MM.1S (cell line): ENCODE data around the gene FMNL1.
A peak's percentile ranks its signal among the peaks of the same experiment; 100 is the strongest.

Source experiments
- DNase-seq: peaks from one replicate; pipeline ENCODE4 v3.0.0-alpha.2; 2015
- H2AFZ ChIP-seq: fragments of 300-600 bp; sonication (generic); 2 replicates; pipeline ENCODE4 v1.6.0; 2016; ENCODE audit warnings: antibody characterized with exemption, low read length
- H3F3A ChIP-seq: fragments of 300-600 bp; sonication (generic); 2 replicates; pipeline ENCODE4 v1.6.1; 2016; ENCODE audit warnings: mild to moderate bottlenecking, antibody characterized with exemption, low read length, moderate library complexity, mixed read lengths; ENCODE audit not compliant: insufficient read depth
- H3K27ac ChIP-seq: fragments of 300-600 bp; sonication (generic); 2 replicates; pipeline ENCODE4 v1.5.1; 2016; ENCODE audit warnings: mild to moderate bottlenecking, low read length
- H3K27me3 ChIP-seq: fragments of 300-600 bp; sonication (generic); replicated peaks from 2 replicates; pipeline ENCODE4 v1.6.0; 2016; ENCODE audit warnings: low read length; ENCODE audit not compliant: insufficient read depth
- H3K36me3 ChIP-seq: fragments of 300-600 bp; sonication (generic); replicated peaks from 2 replicates; pipeline ENCODE4 v1.6.1; 2016; ENCODE audit warnings: mild to moderate bottlenecking, low read length, mixed read lengths; ENCODE audit not compliant: insufficient read depth
- H3K4me1 ChIP-seq: fragments of 300-600 bp; sonication (generic); 2 replicates; pipeline ENCODE4 v1.6.1; 2016; ENCODE audit warnings: low read length, mixed read lengths
- H3K4me2 ChIP-seq: fragments of 300-600 bp; sonication (generic); 2 replicates; pipeline ENCODE4 v1.6.0; 2016; ENCODE audit warnings: low read depth, low read length
- H3K4me3 ChIP-seq: fragments of 300-600 bp; sonication (generic); 2 replicates; pipeline ENCODE4 v1.5.1; 2016; ENCODE audit warnings: low read length, mixed read lengths
- H3K79me2 ChIP-seq: fragments of 300-600 bp; sonication (generic); 2 replicates; pipeline ENCODE4 v1.6.1; 2016; ENCODE audit warnings: mixed run types, low read length, mixed read lengths
- H3K9ac ChIP-seq: fragments of 300-600 bp; sonication (generic); 2 replicates; pipeline ENCODE4 v1.6.1; 2016; ENCODE audit warnings: low read length, mixed read lengths
- H3K9me2 ChIP-seq: fragments of 300-600 bp; sonication (generic); replicated peaks from 2 replicates; pipeline ENCODE4 v1.6.1; 2016; ENCODE audit warnings: mild to moderate bottlenecking, low read length, mixed read lengths; ENCODE audit not compliant: insufficient read depth
- H3K9me3 ChIP-seq: fragments of 300-600 bp; sonication (generic); replicated peaks from 2 replicates; pipeline ENCODE4 v1.6.1; 2016; ENCODE audit warnings: mild to moderate bottlenecking, low read length, mixed read lengths; ENCODE audit not compliant: insufficient read depth
- H4K20me1 ChIP-seq: fragments of 300-600 bp; sonication (generic); 2 replicates; pipeline ENCODE4 v1.6.1; 2016; ENCODE audit warnings: mild to moderate bottlenecking, low read length, moderate library complexity, mixed read lengths; ENCODE audit not compliant: insufficient read depth
- EZH2 ChIP-seq: fragments of 300-600 bp; sonication (generic); optimal IDR thresholded peaks from 2 replicates; pipeline ENCODE3; 2017; ENCODE audit warnings: low read depth, mild to moderate bottlenecking, antibody characterized with exemption, low read length, mixed read lengths
- EZH2phosphoT487 ChIP-seq: fragments of 300-600 bp; sonication (generic); IDR thresholded peaks from 2 replicates; pipeline ENCODE4 v1.6.1; 2018; ENCODE audit warnings: antibody characterized with exemption, low read length
- TF ChIP-seq, protein P1 (sequence below): fragments of 300-600 bp; sonication (generic); IDR thresholded peaks from 2 replicates; pipeline ENCODE4 v1.5.1; 2016; ENCODE audit warnings: antibody characterized with exemption, low read length, mixed read lengths

FMNL1 gene

DNA sequence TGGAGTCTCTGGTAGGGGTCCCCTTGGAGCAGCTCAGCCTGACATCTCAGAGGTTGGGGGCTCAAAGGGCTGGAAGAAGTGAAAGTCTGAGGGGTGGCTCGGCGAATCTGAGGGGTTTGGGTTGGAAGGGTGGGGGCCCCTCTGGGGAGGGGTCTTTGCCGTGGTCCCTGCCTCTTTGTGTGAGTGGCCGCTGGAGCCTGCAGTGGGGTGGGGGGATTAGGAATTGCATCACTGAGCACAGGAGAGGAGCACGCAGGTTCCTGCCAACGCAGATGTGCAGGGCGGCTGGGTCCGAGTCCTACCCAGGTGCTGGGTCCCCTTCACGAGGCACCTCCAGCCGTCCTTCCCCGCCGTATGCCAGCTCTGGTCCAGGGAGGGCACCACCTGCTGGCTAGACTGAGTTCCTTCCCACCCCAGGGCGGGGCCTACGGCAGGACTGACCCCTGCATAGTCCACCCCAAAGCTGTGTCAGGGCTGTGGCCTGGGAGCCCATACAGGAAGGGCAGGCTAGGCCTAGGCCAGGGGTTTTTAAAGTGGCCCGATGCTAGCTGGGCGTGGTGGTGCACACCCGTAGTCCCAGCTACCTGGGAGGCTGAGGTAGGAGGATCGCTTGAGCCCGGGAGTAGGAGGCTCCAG lies 9.9 kb downstream of the FMNL1 start:
- peaks cover 38% of the 10 kb centered on the region for H3F3A ChIP-seq
- no peak overlapping the region for H3K9ac ChIP-seq
- no peak overlapping the region for H3K4me3 ChIP-seq
- peaks cover 9% of the 10 kb centered on the region; the same call in 1 of the 2 replicates for H3K36me3 ChIP-seq
- TF ChIP-seq, protein P1, sequence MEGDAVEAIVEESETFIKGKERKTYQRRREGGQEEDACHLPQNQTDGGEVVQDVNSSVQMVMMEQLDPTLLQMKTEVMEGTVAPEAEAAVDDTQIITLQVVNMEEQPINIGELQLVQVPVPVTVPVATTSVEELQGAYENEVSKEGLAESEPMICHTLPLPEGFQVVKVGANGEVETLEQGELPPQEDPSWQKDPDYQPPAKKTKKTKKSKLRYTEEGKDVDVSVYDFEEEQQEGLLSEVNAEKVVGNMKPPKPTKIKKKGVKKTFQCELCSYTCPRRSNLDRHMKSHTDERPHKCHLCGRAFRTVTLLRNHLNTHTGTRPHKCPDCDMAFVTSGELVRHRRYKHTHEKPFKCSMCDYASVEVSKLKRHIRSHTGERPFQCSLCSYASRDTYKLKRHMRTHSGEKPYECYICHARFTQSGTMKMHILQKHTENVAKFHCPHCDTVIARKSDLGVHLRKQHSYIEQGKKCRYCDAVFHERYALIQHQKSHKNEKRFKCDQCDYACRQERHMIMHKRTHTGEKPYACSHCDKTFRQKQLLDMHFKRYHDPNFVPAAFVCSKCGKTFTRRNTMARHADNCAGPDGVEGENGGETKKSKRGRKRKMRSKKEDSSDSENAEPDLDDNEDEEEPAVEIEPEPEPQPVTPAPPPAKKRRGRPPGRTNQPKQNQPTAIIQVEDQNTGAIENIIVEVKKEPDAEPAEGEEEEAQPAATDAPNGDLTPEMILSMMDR, result peak; percentile 44
- no peak for TF ChIP-seq EZH2
- no peak for DNase-seq
- no peak overlapping the region for H2AFZ ChIP-seq
- H3K9me3 ChIP-seq, result no peaks in the 10 kb centered on the region
- H3K9me2 ChIP-seq, result no peaks in the 10 kb centered on the region
- no peaks in the 10 kb centered on the region for H4K20me1 ChIP-seq
- peaks cover 38% of the 10 kb centered on the region for H3K4me1 ChIP-seq
- H3K27ac ChIP-seq, result no peak overlapping the region
- no peak overlapping the region for H3K4me2 ChIP-seq
- no peaks in the 10 kb centered on the region for H3K27me3 ChIP-seq
- H3K79me2 ChIP-seq, result peaks cover 95% of the 10 kb centered on the region

DNA sequence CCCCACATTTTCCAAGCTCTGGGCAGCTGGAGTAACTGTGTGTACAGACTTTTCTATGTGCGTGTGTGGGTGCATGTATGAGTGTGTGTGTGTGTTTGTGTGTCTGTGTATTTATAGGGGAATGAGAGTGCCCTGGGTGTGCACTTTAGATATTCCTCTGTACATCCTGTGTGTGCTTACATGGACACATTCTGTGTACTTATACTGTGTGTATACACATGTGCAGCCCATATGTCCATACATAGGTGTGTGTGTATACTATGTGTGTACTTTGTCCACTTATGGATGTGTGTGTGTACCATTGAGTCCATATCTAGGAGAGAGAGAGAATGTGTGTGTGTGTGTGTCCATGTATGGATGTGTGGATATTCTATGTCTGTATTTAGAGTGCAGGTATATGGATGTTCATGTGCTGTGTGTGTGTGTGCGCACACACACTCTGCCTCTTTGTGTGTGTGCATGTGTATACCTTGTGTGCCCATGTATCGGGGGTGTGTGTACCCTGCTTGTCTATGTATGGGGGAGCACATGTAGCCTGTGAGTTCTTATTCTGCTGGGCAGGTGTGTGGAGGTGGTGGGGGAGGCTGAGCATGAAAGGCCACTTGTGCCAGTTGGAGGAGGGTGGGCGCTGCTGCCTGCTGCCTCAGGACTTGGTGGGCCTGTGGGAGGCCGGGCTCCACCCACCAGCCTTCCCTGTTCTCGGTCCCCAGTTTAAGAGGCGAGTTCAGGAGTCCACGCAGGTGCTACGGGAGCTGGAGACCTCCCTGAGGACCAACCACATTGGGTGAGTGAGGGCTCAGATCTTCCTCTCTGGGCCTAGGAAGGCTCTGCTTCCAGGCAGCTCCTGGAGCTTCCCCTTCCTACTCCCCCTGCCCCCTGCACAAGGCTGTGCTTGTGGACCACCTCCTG lies 11.1 kb downstream of the FMNL1 start:
- Histone ChIP-seq H3F3A (peaks cover 26% of the 10 kb centered on the region), H3K27ac (no peak overlapping the region), H4K20me1 (no peaks in the 10 kb centered on the region), H3K9me3 (no peaks in the 10 kb centered on the region), H2AFZ (no peak overlapping the region), H3K4me3 (no peak overlapping the region), H3K79me2 (peaks cover 94% of the 10 kb centered on the region), H3K9ac (no peak overlapping the region), H3K4me1 (peaks cover 28% of the 10 kb centered on the region), H3K9me2 (no peaks in the 10 kb centered on the region), H3K27me3 (no peaks in the 10 kb centered on the region), H3K4me2 (no peak overlapping the region), H3K36me3 (peaks cover 16% of the 10 kb centered on the region)
- no peak for DNase-seq
- TF ChIP-seq EZH2phosphoT487 (no peak), EZH2 (no peak)
- TF ChIP-seq, protein P1, result no peak

DNA sequence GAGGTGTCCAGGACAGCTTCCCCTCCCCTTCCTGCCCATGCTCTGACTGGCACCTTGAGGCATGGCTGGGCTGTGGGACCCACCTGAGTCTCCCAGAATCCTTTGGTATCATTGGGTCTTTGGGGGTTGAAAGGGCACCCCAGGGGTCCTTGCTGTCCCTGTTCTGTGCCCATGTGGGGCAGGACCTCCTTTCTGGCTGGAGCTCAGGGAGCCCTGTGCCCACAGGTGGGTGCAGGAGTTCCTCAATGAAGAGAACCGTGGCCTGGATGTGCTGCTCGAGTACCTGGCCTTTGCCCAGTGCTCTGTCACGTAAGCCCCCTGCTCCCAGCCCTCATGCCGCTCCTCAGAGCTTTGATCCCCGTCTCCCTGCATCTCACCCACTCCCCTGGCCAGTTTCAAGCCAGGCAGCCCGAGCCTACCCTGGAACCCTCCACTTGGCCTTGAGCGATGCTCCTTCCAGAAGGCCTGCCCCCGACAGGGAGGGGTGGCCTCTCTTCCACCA lies 11.8 kb downstream of the FMNL1 start:
- Histone ChIP-seq H3K9me2 (no peaks in the 10 kb centered on the region), H3K27me3 (no peaks in the 10 kb centered on the region), H3K4me3 (no peak overlapping the region), H3K9me3 (no peaks in the 10 kb centered on the region), H3F3A (peaks cover 19% of the 10 kb centered on the region), H3K27ac (no peak overlapping the region), H2AFZ (no peak overlapping the region), H3K9ac (no peak overlapping the region), H4K20me1 (no peaks in the 10 kb centered on the region), H3K4me2 (no peak overlapping the region), H3K36me3 (peaks cover 21% of the 10 kb centered on the region), H3K79me2 (peaks cover 94% of the 10 kb centered on the region), H3K4me1 (peaks cover 20% of the 10 kb centered on the region)
- DNase-seq, result no peak
- TF ChIP-seq, protein P1, result no peak
- no peak for TF ChIP-seq EZH2phosphoT487
- TF ChIP-seq EZH2, result no peak
